LNCaP clone FGC (cell line): ENCODE results near the gene STIP1.

Experiments
- DNase-seq: peaks from one replicate; pipeline ENCODE4 v3.0.0-alpha.2; 2011; ENCODE audit warnings: low read depth
- H3K4me3 ChIP-seq: 2 replicates; pipeline ENCODE4 v1.5.1; 2011; ENCODE audit warnings: mild to moderate bottlenecking, low read depth, low read length, control low read depth
- TF ChIP-seq, protein P1 (sequence below): IDR thresholded peaks from 2 replicates; pipeline ENCODE4 v1.5.1; 2012; ENCODE audit warnings: mild to moderate bottlenecking; ENCODE audit not compliant: control insufficient read depth, insufficient read depth; ENCODE audit errors: extremely low read depth

STIP1 gene

DNA sequence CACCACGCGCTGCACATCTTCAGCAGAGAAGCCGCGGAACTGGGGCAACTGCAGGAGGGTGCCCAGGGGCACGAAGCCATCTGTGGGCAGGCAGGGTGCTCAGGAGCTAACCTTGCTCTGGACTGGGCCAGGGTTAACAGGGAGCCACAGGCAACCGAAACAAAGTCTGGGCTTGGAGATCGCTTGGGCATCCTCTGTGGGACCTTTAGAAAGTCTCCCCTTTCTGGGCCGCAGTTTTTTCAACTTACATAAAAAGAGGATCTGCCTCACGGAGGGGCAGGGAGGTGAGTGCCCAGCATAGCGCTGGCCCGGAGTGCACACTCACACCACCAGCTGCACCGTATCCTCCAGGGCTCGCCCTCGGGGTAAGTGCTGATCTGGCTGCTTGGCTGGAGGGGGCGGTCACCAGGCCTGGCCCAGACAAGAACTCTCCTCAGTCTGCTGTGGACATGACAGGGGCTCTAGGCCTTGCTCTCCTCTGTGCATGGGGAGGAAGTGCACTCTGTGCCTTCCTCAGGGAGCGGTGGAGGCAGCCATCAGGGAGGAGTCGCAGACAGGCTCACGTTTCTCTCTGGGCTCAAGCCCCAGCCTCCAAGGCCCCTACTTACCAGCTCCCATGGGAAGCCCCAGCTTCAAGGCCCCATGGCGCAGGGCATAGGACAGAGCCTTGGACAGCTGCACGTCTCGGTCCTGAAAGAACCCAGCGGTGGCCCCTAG, 39.1 kb downstream of the STIP1 start:
- H3K4me3 ChIP-seq = peak overlapping the region; percentile 87
- TF ChIP-seq, protein P1, sequence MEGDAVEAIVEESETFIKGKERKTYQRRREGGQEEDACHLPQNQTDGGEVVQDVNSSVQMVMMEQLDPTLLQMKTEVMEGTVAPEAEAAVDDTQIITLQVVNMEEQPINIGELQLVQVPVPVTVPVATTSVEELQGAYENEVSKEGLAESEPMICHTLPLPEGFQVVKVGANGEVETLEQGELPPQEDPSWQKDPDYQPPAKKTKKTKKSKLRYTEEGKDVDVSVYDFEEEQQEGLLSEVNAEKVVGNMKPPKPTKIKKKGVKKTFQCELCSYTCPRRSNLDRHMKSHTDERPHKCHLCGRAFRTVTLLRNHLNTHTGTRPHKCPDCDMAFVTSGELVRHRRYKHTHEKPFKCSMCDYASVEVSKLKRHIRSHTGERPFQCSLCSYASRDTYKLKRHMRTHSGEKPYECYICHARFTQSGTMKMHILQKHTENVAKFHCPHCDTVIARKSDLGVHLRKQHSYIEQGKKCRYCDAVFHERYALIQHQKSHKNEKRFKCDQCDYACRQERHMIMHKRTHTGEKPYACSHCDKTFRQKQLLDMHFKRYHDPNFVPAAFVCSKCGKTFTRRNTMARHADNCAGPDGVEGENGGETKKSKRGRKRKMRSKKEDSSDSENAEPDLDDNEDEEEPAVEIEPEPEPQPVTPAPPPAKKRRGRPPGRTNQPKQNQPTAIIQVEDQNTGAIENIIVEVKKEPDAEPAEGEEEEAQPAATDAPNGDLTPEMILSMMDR = no peak
- no peak for DNase-seq

DNA sequence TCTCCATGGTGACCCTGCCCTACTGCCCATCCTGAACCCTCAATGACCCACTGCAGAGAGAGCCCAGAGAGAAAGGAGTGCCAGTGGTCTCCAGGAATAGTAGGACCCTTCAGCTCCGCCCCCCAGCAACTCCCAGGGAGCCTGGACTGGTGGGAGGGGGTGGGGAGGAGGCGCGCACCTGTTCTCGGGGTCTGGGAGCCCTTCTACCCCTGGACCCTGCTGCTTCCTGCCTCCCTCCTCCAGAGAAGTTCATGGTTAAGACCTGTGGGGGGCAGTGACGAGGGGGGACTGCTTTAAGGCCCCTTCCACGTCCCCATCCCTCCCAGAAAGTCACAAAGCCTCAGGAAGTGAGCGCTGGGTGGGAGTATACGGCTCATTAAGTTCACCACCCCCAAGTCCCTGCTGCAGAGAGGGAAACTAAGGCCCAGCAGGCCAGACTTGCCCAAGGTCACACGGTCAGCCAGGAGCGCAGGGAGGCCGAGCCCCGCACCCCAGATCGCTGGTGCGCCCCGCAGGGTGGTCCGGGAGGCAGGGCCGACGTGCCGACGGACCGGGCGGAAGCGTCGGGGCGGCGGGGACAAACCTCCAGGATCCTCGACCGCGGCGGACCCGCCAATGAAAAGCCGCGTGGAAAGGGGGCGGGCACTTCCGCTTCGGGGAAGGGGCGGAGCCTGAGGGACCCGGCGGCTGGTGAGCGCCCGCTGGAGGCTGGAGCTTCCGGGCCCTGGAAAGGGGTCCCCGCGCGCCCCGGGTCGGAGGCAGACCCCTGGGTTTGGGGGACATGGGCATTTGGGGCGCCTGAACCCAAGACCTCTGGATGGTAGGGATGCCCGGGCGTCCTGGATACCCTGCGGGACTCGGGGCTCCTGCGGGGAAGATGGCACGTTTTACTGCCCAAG, 39.9 kb downstream of the STIP1 start, which contains the start of the genes NUDT22 and TRPT1:
TSS of gene NUDT22 (plus strand) at position 667 of the 899 bp plus-strand sequence. CDS start 379 bp downstream, outside the sequence.
TSS of gene TRPT1 (minus strand) at position 579 of the 899 bp plus-strand sequence. CDS start at position 253, 326 bp downstream.
- H3K4me3 ChIP-seq = peak within 1 kb of the TSS; percentile 87
- DNase-seq = no peak
- TF ChIP-seq, protein P1 = peak; percentile 32; the same call in 1 of the 2 replicates

DNA sequence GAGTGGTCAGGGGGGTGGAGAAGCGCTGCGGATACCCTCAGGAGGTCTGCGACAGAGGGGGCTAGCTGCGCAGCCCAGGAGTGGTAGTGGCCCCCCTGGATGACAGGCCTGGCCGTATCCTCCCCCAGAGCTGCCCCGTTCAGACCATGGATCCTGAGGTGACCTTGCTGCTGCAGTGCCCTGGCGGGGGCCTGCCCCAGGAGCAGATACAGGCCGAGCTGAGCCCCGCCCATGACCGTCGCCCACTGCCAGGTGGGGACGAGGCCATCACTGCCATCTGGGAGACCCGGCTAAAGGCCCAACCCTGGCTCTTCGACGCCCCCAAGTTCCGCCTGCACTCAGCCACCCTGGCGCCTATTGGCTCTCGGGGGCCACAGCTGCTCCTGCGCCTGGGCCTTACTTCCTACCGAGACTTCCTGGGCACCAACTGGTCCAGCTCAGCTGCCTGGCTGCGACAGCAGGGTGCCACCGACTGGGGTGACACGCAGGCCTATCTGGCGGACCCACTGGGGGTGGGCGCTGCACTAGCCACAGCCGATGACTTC, 40.6 kb downstream of the STIP1 start:
- no peak for DNase-seq
- TF ChIP-seq, protein P1 = no peak
- peak overlapping the region; percentile 87 for H3K4me3 ChIP-seq

DNA sequence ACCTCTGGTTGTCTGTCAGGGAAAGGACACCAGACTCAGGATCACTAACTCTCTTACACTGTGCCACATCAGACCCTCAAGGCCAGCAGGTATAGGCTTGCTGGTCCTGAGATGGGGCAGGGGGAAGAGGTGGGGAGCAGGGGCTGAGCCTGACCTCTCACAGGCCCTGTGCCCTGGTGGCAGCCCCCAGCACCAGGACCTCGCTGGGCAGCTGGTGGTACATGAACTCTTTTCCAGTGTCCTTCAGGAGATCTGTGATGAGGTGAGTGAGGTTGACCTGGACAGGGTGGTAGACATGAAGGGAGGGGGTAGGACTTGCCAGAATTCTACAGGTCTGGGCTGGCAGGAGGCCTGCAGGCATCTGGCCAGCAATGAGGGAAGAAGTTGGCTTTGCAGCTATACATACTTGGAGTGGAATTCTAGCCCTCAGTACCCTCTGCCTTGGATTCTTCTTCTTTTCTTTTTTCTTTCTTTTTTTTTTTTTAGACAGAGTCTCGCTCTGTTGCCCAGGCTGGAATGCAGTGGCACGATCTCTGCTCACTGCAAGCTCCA, 41.5 kb downstream of the STIP1 start:
- TF ChIP-seq, protein P1 = no peak
- no peak for DNase-seq
- H3K4me3 ChIP-seq = peak overlapping the region; percentile 87

DNA sequence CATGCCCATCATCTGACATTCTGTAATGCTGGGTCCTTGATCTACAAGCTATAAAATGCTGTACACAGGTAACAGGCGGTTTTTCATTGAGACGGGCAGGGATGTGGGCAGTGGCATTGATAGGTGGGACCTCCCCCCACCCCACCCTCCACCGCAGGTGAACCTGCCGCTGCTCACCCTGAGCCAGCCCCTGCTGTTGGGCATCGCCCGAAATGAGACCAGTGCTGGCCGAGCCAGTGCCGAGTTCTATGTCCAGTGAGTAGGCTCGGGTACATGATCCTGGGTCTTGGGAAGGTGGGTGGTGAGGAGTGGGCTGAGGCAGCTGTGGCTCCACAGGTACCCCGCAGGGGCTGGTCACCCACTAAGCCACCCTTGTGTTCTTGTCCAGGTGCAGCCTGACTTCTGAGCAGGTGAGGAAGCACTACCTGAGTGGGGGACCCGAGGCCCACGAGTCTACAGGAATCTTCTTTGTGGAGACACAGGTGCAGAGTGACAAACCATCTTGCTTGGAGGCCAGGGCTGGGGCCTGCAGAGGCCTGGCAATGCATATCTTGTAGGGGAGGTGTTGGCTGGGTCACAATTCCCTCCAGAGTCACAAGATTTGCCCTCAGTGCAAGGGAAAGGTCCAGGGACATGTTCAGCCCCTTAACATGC, 43.2 kb downstream of the STIP1 start:
- H3K4me3 ChIP-seq = no peak overlapping the region
- no peak for DNase-seq
- TF ChIP-seq, protein P1 = no peak

DNA sequence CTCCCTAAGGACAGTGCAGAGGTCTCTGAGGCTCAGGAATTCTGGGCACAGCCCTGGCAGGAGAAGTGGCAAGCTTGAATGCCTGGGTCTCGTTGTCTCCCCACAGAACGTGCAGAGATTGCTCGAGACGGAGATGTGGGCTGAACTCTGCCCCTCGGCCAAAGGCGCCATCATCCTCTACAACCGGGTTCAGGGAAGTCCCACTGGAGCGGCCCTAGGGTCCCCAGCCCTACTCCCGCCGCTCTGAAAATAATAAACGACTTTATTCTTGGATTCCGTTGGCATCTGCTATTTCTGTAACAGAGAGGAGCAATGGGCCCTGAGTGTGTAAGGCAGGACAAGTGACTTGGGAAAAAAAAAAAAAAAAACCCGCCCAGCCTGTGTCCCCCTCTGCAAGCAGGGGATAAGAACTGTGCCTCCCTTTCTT, 43.8 kb downstream of the STIP1 start:
- TF ChIP-seq, protein P1 = no peak
- no peak for DNase-seq
- H3K4me3 ChIP-seq = peak overlapping the region; percentile 69
